ENCODE results near the gene IFT122. TPM values are rescaled to one million over a fixed set of nuclear protein-coding genes. Genes with fewer than 3 reads are reported as not detected.
A peak's percentile ranks its signal among the peaks of the same experiment; 100 is the strongest.

IFT122 gene
- total RNA-seq, 1 donor from 2014 or later: 26.5 TPM

GRCh38 chr3:129558772-129559564 is 118.9 kb downstream of the IFT122 start:
- Histone ChIP-seq H3K36me3 (peaks cover 88% of the 10 kb centered on the region), H3K4me1 (peaks cover 67% of the 10 kb centered on the region), H3K27ac (peak overlapping the region; percentile 55), H3K4me3 (no peak overlapping the region), H3K27me3 (no peaks in the 10 kb centered on the region), H3K9me3 (no peaks in the 10 kb centered on the region)
- TF ChIP-seq CTCF (IDR thresholded peaks at IDR 0.05): no peak
- DNase-seq: no peak
- ATAC-seq: no peak
- intact Hi-C loops (cut with DNase I): no loop called here

GRCh38 chr3:129559565-129560079 is 119.6 kb downstream of the IFT122 start:
- no peak for TF ChIP-seq CTCF (IDR thresholded peaks at IDR 0.05)
- Histone ChIP-seq H3K27me3 (no peaks in the 10 kb centered on the region), H3K27ac (no peak overlapping the region), H3K4me3 (no peak overlapping the region), H3K4me1 (peaks cover 66% of the 10 kb centered on the region), H3K36me3 (peaks cover 94% of the 10 kb centered on the region), H3K9me3 (no peaks in the 10 kb centered on the region)
- ATAC-seq: no peak
- intact Hi-C loops (cut with DNase I): no loop called here
- DNase-seq: no peak

- H3K9me3 ChIP-seq: no peaks in the 10 kb centered on the region
- H3K4me3 ChIP-seq: no peak overlapping the region
- H3K27ac ChIP-seq: peak overlapping the region; percentile 81
- TF ChIP-seq CTCF (IDR thresholded peaks at IDR 0.05): no peak
- H3K27me3 ChIP-seq: no peaks in the 10 kb centered on the region
- intact Hi-C loops (cut with DNase I): no loop called here
- ATAC-seq (no peak), DNase-seq (no peak)
- H3K4me1 ChIP-seq: peaks cover 63% of the 10 kb centered on the region
- H3K36me3 ChIP-seq: peaks cover 98% of the 10 kb centered on the region
Measured at GRCh38 chr3:129560269-129560787, 120.3 kb downstream of the IFT122 start.

- intact Hi-C loops (cut with DNase I): no loop called here
- peak; percentile 82 for DNase-seq
- Histone ChIP-seq H3K4me3 (no peak overlapping the region), H3K9me3 (no peaks in the 10 kb centered on the region), H3K27ac (peak overlapping the region; percentile 81), H3K36me3 (peaks cover 98% of the 10 kb centered on the region), H3K27me3 (no peaks in the 10 kb centered on the region), H3K4me1 (peaks cover 62% of the 10 kb centered on the region)
- ATAC-seq: peak; percentile 73
- TF ChIP-seq CTCF (IDR thresholded peaks at IDR 0.05): no peak
Measured at GRCh38 chr3:129560911-129561594, 121.0 kb downstream of the IFT122 start.

GRCh38 chr3:129561619-129562248 is 121.7 kb downstream of the IFT122 start:
- H3K36me3 ChIP-seq: peaks cover 98% of the 10 kb centered on the region
- H3K27me3 ChIP-seq: no peaks in the 10 kb centered on the region
- no peaks in the 10 kb centered on the region for H3K9me3 ChIP-seq
- no peak overlapping the region for H3K4me3 ChIP-seq
- H3K4me1 ChIP-seq: peaks cover 65% of the 10 kb centered on the region
- DNase-seq (no peak), ATAC-seq (no peak)
- H3K27ac ChIP-seq: peak overlapping the region; percentile 81
- intact Hi-C loops (cut with DNase I): no loop called here
- TF ChIP-seq CTCF (IDR thresholded peaks at IDR 0.05): no peak

Measured in upper lobe of right lung (tissue), 1 donor.